ENCODE measurements around the gene CDH8.
"Not testable (repeated sequence)": the region's sequence is repeated elsewhere in the genome, so short reads cannot be mapped to it uniquely, and the experiment has no call there.

The CDH8 gene

GRCh38 chr16:61730997-61731396 lies 305.2 kb downstream of the CDH8 start:
- no peak for DNase-seq

- DNase-seq: no peak
These were observed 309.5 kb downstream of the CDH8 start for GRCh38 chr16:61726701-61727100.

- DNase-seq: no peak
These were observed 310.1 kb downstream of the CDH8 start for GRCh38 chr16:61726125-61726524.

- no peak for DNase-seq
These were observed 314.7 kb downstream of the CDH8 start for GRCh38 chr16:61721544-61721943.

GRCh38 chr16:61715393-61715792 lies 320.8 kb downstream of the CDH8 start:
- DNase-seq: no peak

- DNase-seq: no peak
These were observed 322.5 kb downstream of the CDH8 start for GRCh38 chr16:61713787-61714186.

- DNase-seq: not testable (repeated sequence)
These were observed 336.6 kb downstream of the CDH8 start for GRCh38 chr16:61699640-61700039.

GRCh38 chr16:61684541-61684940 lies 351.7 kb downstream of the CDH8 start:
- DNase-seq: no peak

GRCh38 chr16:61681673-61682072 lies 354.6 kb downstream of the CDH8 start:
- DNase-seq: no peak

- DNase-seq: no peak
These were observed 355.1 kb downstream of the CDH8 start for GRCh38 chr16:61681124-61681523.

GRCh38 chr16:61678182-61678581 lies 358.1 kb downstream of the CDH8 start:
- no peak for DNase-seq

- DNase-seq: no peak
These were observed 358.5 kb downstream of the CDH8 start for GRCh38 chr16:61677776-61678175.

- no peak for DNase-seq
These were observed 359.5 kb downstream of the CDH8 start for GRCh38 chr16:61676740-61677139.

GRCh38 chr16:61671161-61671560 lies 365.1 kb downstream of the CDH8 start:
- DNase-seq: no peak

GRCh38 chr16:61665512-61665911 lies 370.7 kb downstream of the CDH8 start:
- no peak for DNase-seq

GRCh38 chr16:61659936-61660335 lies 376.3 kb downstream of the CDH8 start:
- no peak for DNase-seq

GRCh38 chr16:61654962-61655361 lies 381.3 kb downstream of the CDH8 start:
- DNase-seq: no peak

GRCh38 chr16:61653544-61653943 lies 382.7 kb downstream of the CDH8 start:
- DNase-seq: no peak

GRCh38 chr16:61645561-61645960 lies 390.7 kb downstream of the CDH8 start:
- no peak for DNase-seq

- no peak for DNase-seq
These were observed 391.5 kb downstream of the CDH8 start for GRCh38 chr16:61644736-61645135.

GRCh38 chr16:61617219-61617783 lies 418.9 kb downstream of the CDH8 start:
- no peak for DNase-seq

- DNase-seq: no peak
These were observed 420.1 kb downstream of the CDH8 start for GRCh38 chr16:61616088-61616487.

GRCh38 chr16:61611847-61612491 lies 424.3 kb downstream of the CDH8 start:
- DNase-seq: no peak

GRCh38 chr16:61606581-61606980 lies 429.7 kb downstream of the CDH8 start:
- no peak for DNase-seq

All from stimulated activated CD8-positive, alpha-beta memory T cell treated with anti-CD3 and anti-CD28 coated beads, Interleukin-4, amount 100 ng/mL, for 48 hours (primary cell).